Measurements from ENCODE around the gene OR2L2. TPM values are rescaled to one million over a fixed set of nuclear protein-coding genes. Genes with fewer than 3 reads are reported as not detected.
"Not testable (repeated sequence)": the region's sequence is repeated elsewhere in the genome, so short reads cannot be mapped to it uniquely, and the experiment has no call there.

OR2L2 gene
- total RNA-seq, 2 experiments from 2014 or later = 0.12 to 0.19 TPM

DNA sequence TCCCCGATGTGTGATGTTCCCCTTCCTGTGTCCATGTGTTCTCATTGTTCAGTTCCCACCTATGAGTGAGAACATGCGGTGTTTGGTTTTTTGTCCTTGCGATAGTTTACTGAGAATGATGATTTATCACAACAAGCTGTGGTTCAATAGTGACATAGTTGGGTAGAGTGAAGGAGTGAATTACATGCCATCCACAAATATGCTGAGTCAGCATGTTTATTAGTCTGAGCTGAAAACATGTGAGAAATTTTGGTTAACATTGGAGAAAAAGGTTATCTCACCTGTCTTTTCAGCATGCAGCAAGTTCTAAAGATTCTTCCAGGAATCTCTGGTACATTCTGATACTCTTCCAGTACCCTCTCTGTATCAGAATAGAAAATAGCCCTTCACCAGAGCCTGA is 35.7 kb downstream of the OR2L2 start:
- CTCF ChIA-PET = no interaction called here
- POLR2A ChIA-PET = no interaction called here
- Mint-ChIP-seq H3K9me3 (peaks cover 9% of the 10 kb centered on the region), H3K4me3 (no peak overlapping the region), H3K27ac (no peak overlapping the region), H3K4me1 (no peaks in the 10 kb centered on the region), H3K36me3 (ENCODE audit: low read depth) (no peaks in the 10 kb centered on the region), H3K27me3 (no peaks in the 10 kb centered on the region)
- DNase-seq = no peak

GRCh38 chr1:248083864-248084263 is 54.0 kb downstream of the OR2L2 start:
- H3K36me3 Mint-ChIP-seq (ENCODE audit: low read depth); H3K27ac Mint-ChIP-seq; H3K4me3 Mint-ChIP-seq; CTCF ChIA-PET; POLR2A ChIA-PET; H3K9me3 Mint-ChIP-seq; H3K27me3 Mint-ChIP-seq; H3K4me1 Mint-ChIP-seq; DNase-seq: not testable (repeated sequence)

Other genes starting within 250 kb of the OR2L2 start
- not detected for gene OR14A16, start 206.0 kb upstream of the OR2L2 start, total RNA-seq
- gene OR11L1, start 188.2 kb upstream of the OR2L2 start, total RNA-seq = not detected
- gene TRIM58, start 172.9 kb upstream of the OR2L2 start, total RNA-seq = under 1 TPM; 0.69 to 0.79 TPM
- gene OR2W3, start 134.5 kb upstream of the OR2L2 start, total RNA-seq = under 1 TPM; 0.37 to 0.79 TPM
- under 1 TPM; 0.21 to 0.22 TPM for gene OR2T8, start 109.8 kb upstream of the OR2L2 start, total RNA-seq
- gene OR2AJ1, start 105.2 kb upstream of the OR2L2 start, total RNA-seq = not detected
- gene OR2L8, start 81.2 kb upstream of the OR2L2 start, total RNA-seq = under 1 TPM in 1 of 2 experiments, not detected in 1; 0.29 TPM
- gene OR2AK2, start 64.8 kb upstream of the OR2L2 start, total RNA-seq = not detected
- gene OR2L5, start 16.4 kb upstream of the OR2L2 start, total RNA-seq = under 1 TPM in 1 of 2 experiments, not detected in 1; 0.08 TPM
- gene OR2L3, start 16.8 kb downstream of the OR2L2 start, total RNA-seq = not detected
- not detected for gene OR2L13, start 65.1 kb downstream of the OR2L2 start, total RNA-seq
- gene OR2M5, start 115.1 kb downstream of the OR2L2 start, total RNA-seq = not detected
- gene OR2M2, start 144.8 kb downstream of the OR2L2 start, total RNA-seq = not detected
- gene OR2M3, start 167.2 kb downstream of the OR2L2 start, total RNA-seq = not detected
- gene OR2M4, start 201.3 kb downstream of the OR2L2 start, total RNA-seq = not detected
- gene OR2T33, start 247.9 kb downstream of the OR2L2 start, total RNA-seq = not detected